GM23338 (cell line): Measurements from ENCODE around the gene NHLRC3.

Source experiments
- CTCF ChIP-seq, 2 experiments: fragments of 200-600 bp in 1 of 2; sonication (generic) in 1 of 2; conservative IDR thresholded peaks; 2 replicates each; pipeline versions ENCODE4 v1.5.1 to v1.6.1; 2016 to 2017; ENCODE audit warnings: antibody characterized with exemption in 2 of 2, low read depth in 2 of 2, mild to moderate bottlenecking in 2 of 2, moderate library complexity in 1 of 2
- JUNB ChIP-seq: IDR thresholded peaks from one replicate; pipeline ENCODE4 v1.6.1; 2016; ENCODE audit warnings: antibody characterized with exemption; ENCODE audit not compliant: unreplicated experiment

GRCh38 chr13:39016087-39016486 is 22.2 kb upstream of the NHLRC3 start:
- TF ChIP-seq CTCF (conservative IDR thresholded peaks at IDR 0.05; ENCODE audit: low read depth in 2 of 2) (no peak), JUNB (no peak)
